Measurements from ENCODE around the gene NEIL3.

NEIL3 gene

GRCh38 chr4:177356921-177357320 is 47.2 kb downstream of the NEIL3 start:
- DNase-seq (ENCODE audit: insufficient read length, low spot score) (no peak), FAIRE-seq (no peak)

- no peak for DNase-seq (ENCODE audit: insufficient read length, low spot score)
- FAIRE-seq, result no peak
Measured at GRCh38 chr4:177367336-177367735, 57.7 kb downstream of the NEIL3 start.

- no peak for FAIRE-seq
- no peak for DNase-seq (ENCODE audit: insufficient read length, low spot score)
Measured at GRCh38 chr4:177369372-177369771, 59.7 kb downstream of the NEIL3 start.

GRCh38 chr4:177371461-177371860 is 61.8 kb downstream of the NEIL3 start:
- FAIRE-seq, result no peak

GRCh38 chr4:177374966-177375365 is 65.3 kb downstream of the NEIL3 start:
- DNase-seq (ENCODE audit: insufficient read length, low spot score), result no peak
- no peak for FAIRE-seq

More at GRCh38 chr4:177371461-177371860, 61.8 kb downstream of the NEIL3 start:
- DNase-seq (ENCODE audit: insufficient read length, low spot score), result no peak

GRCh38 chr4:177375372-177375771 is 65.7 kb downstream of the NEIL3 start:
- FAIRE-seq (no peak), DNase-seq (ENCODE audit: insufficient read length, low spot score) (no peak)

GRCh38 chr4:177376024-177376423 is 66.3 kb downstream of the NEIL3 start:
- FAIRE-seq (no peak), DNase-seq (ENCODE audit: insufficient read length, low spot score) (no peak)

- DNase-seq (ENCODE audit: insufficient read length, low spot score), result no peak
- no peak for FAIRE-seq
Measured at GRCh38 chr4:177380730-177381287, 71.1 kb downstream of the NEIL3 start.

GRCh38 chr4:177381762-177382310 is 72.2 kb downstream of the NEIL3 start:
- FAIRE-seq (no peak), DNase-seq (ENCODE audit: insufficient read length, low spot score) (no peak)

- DNase-seq (ENCODE audit: insufficient read length, low spot score), result no peak
- FAIRE-seq, result no peak
Measured at GRCh38 chr4:177384856-177385397, 75.3 kb downstream of the NEIL3 start.

GRCh38 chr4:177385576-177386277 is 76.1 kb downstream of the NEIL3 start:
- DNase-seq (ENCODE audit: insufficient read length, low spot score) (no peak), FAIRE-seq (no peak)

- no peak for DNase-seq (ENCODE audit: insufficient read length, low spot score)
- no peak for FAIRE-seq
Measured at GRCh38 chr4:177386278-177386815, 76.7 kb downstream of the NEIL3 start.

GRCh38 chr4:177391287-177391686 is 81.6 kb downstream of the NEIL3 start:
- no peak for FAIRE-seq

GRCh38 chr4:177391953-177392352 is 82.3 kb downstream of the NEIL3 start:
- no peak for FAIRE-seq
- DNase-seq (ENCODE audit: insufficient read length, low spot score), result no peak

More at GRCh38 chr4:177391287-177391686, 81.6 kb downstream of the NEIL3 start:
- no peak for DNase-seq (ENCODE audit: insufficient read length, low spot score)

GRCh38 chr4:177393236-177393635 is 83.6 kb downstream of the NEIL3 start:
- FAIRE-seq, result no peak
- no peak for DNase-seq (ENCODE audit: insufficient read length, low spot score)

GRCh38 chr4:177396352-177396751 is 86.7 kb downstream of the NEIL3 start:
- no peak for FAIRE-seq
- no peak for DNase-seq (ENCODE audit: insufficient read length, low spot score)

GRCh38 chr4:177400030-177400429 is 90.4 kb downstream of the NEIL3 start:
- FAIRE-seq (no peak), DNase-seq (ENCODE audit: insufficient read length, low spot score) (no peak)

GRCh38 chr4:177401658-177402273 is 92.1 kb downstream of the NEIL3 start:
- DNase-seq (ENCODE audit: insufficient read length, low spot score) (no peak), FAIRE-seq (no peak)

- DNase-seq (ENCODE audit: insufficient read length, low spot score) (no peak), FAIRE-seq (no peak)
Measured at GRCh38 chr4:177403746-177404145, 94.1 kb downstream of the NEIL3 start.

GRCh38 chr4:177404342-177404741 is 94.7 kb downstream of the NEIL3 start:
- FAIRE-seq (no peak), DNase-seq (ENCODE audit: insufficient read length, low spot score) (no peak)

- no peak for FAIRE-seq
- no peak for DNase-seq (ENCODE audit: insufficient read length, low spot score)
Measured at GRCh38 chr4:177404986-177405385, 95.3 kb downstream of the NEIL3 start.

Data from GM19239 (cell line).